ENCODE results near the gene EPHX1.

- no peak for TF ChIP-seq EZH2 (IDR thresholded peaks at IDR 0.05; ENCODE audit: borderline replicate concordance, insufficient read depth, low read depth, low read length, poor library complexity, severe bottlenecking)
- TF ChIP-seq CTCF (IDR thresholded peaks at IDR 0.05), result no peak
Observed at GRCh38 chr1:225876900-225877510, 67.1 kb downstream of the EPHX1 start.
